Middle frontal gyrus (tissue), 1 donor: Measurements from ENCODE around the gene SLIT3.

Source experiments
- DNase-seq: peaks from one replicate; pipeline ENCODE4 v3.0.0-alpha.2; 2015; ENCODE audit warnings: low spot score; ENCODE audit errors: extremely low spot score

The SLIT3 gene

DNA sequence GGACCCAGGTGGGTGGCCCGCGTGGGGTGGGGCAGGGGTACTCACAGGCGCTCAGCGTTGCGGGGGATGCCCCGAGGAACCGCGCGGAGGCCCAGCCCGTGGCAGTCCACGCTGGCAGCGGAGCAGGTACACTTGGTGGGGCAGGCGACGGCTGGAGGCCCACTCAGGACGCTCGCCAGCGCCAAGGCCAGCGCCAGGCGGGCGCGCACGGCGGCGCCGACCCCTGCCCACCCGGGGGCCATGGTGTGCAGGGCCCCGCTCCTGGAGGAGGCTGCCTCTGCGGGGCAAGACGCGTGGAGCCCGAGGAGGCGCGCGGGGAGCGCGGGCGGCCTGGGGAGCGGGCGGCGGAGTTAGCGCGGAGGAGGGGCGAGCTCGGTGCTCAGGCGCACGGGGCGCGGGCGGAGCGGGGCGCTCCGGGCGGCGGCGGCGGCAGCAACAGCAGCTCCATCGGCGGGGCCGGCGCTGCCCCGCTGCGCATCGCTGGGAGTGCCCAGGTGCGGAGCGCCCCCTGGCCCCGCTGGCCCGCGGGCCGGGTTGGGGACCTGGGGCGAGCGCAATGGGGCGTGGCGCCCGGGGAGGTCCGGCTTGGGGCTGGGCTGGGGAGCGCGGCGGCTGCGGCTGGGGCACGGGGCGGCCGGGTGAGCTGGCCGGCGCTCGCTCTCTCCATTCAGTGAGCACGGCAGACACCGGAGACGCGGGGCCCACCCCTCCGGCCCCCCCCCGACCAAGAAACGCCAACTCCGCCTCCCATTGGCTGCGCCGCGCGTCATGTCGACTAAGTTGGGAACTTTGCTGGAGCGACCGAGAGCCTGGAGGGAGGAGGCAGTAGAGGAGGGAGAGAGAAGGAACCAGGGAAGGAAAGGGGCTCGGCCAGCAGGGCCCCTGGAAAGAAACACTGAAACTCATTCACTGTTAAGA is at the start of gene SLIT3:
Gene SLIT3 (minus strand): TSS at position 672 of the 918 bp plus-strand sequence. CDS start 430 bp downstream, at position 242.
- DNase-seq, result no peak

DNA sequence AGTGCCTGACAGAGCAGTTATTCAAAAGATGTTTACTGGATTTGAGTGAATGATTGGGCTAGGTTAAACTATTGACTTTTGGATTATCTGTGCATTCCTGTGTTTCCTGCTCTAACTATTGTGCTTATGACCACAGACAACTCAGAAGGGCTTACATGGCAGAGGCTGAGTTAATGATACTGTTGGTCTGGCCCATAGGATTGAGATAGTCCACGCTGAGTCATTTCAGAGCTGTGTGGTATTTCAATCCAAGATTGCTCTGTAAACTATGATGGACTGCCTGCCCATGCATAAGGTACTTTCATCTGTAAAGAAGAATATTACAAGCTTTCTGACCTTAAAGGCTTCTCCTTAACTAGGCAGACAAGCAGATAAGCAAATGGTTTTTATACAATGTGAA is 49.1 kb upstream of the SLIT3 start:
- DNase-seq, result no peak

DNA sequence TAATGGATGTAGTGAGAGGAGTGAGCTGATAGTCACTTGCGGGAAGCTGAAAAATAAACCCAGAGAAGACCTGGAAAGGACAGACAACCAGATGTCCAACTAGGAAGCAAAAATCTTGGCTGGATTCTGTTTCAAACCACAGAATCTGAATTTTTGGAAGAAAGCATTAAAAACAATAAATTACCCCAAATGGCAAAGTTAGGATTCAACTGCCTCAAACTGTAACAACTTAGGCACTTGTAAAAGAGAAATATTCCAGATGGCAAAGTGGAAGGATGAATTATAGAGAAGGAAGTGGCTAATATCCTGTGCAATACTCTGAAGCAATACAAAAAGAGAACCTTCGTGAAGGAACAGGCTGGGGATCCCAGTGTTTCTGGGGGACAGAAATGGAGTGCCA is 46.8 kb upstream of the SLIT3 start:
- no peak for DNase-seq

DNA sequence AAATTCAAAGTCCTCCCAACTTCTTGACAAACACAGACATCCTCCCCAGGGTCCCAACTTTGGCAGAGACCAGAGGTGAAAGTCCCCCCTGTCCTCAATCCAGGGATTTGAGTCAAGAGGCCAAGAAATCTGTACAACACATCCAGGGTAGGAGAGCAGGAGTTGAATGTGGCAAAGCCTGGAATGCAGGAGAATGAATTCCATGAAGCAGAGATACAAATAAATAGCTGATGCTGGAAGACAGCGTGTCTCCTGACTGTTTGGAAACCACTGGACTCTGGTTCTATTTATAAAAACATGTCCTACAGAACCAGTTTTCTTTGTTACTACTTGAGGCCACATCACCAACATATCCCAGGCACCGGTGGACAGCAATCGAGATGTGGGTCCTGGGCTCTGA is 43.7 kb upstream of the SLIT3 start:
- DNase-seq, result no peak

DNA sequence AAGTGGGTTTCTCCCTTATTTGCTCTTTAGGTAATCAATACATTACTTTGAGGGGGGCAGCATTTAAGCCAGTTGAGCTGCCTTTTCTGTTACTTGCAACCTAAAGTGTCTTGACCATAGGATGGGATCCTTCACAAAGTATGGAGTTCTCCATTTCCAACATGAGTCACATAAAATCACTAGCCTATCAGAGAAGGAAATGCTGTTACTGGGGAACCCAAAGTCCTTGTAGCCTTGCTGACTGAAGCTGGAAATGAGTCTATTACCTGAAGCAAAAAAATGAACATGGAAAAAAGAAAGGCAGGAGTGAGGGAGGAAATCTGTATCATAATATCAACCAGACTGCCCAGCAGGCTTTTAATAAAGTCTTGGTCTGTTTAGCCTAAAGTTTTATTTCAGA is 42.8 kb upstream of the SLIT3 start:
- DNase-seq, result no peak

DNA sequence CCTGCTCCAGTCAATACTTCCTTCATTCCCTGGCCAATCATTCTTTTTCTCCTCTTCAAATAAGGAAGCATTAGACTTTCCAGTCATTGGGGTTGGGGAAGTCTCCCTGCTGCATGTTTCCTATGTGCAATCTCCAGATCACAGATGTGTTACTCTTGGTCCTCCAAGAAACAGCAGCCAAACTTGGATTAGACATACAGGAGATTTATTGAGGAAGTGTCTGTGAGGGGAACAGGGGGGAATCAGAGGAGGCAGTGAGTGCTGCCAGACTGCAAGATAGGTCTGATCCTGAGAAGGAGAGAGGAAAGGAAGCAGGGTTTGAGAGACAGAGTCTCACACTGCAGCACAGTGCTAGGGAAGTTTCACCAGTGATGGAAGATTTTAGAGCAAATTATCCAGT is 40.6 kb upstream of the SLIT3 start:
- DNase-seq, result no peak

DNA sequence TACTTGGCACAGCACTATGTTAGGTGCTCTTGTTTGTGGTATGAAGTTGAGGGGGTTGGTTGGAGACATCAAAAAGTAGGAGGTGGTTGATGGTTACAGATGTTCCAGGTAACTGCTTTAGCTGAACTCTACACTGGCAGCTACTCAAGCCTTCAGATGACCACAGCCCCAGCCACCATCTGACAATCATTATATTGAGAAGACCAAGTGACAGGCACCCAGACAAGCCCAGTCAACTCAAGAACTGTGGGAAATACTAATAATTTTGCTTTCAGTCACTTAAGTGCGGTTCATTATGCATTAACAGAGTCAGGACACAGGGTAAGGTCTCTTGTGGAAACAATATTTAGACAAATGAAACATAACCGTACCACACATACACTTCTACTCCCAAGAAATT is 38.9 kb upstream of the SLIT3 start:
- no peak for DNase-seq

DNA sequence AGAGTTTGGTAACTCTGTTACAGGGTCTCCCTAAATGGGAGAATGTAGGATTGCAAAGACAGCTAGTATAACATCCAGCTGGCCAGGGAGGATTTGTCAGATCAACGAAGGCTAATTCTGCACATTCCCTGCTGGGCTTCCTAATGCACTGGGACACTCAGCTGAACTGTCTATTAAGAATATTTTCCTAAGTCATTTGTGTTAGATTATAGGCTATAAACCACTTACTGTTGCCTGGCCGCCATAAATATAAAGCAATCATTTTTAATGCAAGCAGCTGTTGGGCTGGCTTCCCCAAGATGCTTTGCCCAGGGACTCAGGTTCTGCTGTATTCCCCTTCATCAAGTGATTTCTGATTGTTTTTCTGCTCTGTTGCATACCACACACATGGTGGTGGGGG is 35.3 kb upstream of the SLIT3 start:
- no peak for DNase-seq

DNA sequence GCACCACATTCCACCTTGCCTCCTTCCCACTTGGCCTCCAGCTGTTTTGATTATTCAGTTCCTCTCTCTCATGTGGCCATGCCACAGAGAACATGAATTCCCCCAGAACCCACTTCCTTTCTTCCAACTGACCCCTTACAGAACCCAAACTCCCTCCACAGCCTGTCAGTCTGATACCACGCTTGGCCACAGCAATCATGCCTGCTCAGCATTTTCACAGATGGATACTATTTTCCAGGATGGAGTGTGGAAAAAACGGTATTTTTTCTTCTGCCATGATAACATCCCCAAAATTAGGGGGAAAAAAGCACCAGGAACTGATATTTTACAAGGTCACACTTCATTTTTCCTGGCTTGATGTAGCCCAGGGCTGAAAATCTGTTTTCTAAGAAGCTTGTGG is 34.9 kb upstream of the SLIT3 start:
- no peak for DNase-seq

DNA sequence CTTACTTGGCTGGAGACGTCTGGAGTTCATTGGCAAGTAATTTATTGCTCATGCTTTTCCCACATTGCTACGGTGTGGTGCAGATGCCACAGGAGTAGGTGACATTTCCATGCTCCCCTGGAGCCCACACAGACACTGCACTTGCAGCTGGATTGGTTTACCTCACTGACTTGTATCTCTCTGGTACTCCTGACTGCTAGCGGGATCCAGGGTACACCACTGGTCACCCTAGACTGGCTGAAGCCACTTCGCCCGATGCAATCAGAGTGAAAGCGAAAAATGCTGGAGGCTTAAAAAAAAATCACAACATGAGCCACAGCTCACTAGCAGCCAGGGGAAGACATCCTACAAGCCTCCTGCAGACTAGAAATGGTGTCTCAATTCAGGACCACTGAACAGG is 32.6 kb upstream of the SLIT3 start:
- DNase-seq, result no peak

DNA sequence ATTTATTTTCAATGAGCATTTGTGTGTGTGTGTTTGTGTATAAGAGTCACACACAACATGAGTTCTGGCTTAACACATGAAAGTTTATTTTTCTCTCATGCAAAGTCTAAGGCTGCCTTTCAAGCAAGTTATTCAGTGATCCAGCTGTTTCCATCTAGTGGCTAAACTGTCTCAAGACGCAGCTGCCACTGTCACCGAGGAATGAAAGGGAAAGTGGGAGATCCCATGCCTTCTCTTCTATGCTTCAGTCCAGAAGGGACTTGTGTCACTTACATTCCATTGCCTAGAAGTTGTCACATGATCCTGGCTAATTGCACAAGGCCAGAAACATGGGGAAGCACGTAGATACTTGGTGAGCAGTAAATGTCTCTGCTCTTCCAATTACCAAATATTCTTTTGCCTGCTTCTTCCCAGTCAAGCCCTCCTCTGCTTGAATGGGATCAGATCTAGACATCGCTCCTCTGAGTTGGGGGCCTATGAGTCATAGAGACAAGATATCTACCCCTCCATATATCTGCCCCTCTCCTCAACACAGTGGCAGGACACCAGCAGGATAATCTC is 30.4 kb upstream of the SLIT3 start:
- DNase-seq, result no peak

DNA sequence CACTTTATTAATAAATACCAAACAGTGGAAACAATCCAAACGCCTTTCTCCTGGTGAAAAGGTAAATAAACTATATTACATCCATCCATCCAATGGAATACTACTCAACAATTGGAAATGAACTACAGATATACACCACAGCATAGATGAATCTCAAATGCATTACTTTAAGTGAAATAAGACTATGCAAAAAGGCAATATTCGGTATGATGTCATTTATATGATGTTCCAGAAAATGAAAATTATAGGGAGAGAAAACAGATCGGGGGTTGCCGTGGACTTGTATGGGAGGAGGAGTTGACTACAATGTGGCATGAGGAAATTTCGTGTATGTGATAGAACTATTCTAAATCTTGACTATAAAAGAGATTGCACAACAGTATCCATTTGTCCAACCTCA is 27.5 kb upstream of the SLIT3 start:
- DNase-seq, result no peak

DNA sequence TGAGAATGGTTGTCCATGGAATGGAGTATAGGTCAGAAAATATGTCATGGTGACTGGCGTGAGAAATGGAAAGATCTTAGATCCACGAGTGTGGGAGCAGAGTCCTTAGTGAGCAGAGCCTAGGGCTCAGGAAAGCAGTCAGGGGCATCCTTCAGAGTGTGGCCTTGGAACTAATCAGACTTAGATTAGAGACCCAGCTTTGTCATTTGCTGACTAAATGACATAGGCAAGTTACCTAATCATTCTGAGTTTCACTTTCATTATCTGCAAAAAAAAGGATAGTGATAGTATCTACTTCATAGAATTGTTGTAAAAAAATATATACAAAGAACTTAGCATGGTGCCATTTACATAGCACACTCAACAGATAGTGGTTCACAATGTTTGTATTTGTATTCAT is 24.3 kb upstream of the SLIT3 start:
- no peak for DNase-seq

DNA sequence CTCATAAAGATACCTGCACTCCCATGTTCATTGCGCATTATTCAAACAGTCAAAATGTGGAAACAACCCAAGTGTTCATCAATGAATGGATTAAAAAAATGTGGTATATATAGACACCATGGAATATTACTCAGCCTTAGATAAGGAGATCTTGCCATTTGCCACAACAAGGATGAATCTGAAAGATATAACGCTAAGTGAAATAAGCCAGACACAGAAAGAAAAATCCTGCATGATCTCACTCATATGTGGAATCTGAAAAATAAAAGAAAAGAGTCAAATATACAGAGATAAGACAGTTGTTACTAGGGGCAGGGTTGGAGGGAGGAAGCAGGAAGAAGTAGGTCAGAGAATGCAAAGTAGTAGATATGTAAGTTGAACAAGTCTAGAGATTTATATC is 17.6 kb upstream of the SLIT3 start:
- no peak for DNase-seq

DNA sequence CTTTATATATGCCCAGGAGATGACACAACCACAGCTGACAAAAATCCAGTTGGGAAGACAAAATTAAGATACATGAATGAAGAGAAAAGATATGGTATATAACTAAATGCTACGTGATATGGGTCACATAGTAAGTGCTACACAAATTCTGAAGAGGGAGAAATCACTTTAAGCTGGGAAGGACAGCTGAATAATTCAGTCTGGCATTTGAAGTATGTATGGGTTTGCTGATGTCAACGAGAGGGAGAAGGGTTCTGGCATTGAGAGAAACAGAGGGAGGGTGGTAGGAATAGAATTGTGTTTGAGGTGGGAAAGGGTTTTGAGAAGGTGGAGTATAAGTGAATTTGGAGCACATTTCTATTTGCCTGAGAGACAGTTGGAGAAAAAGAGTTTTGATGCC is 6.7 kb upstream of the SLIT3 start:
- DNase-seq, result no peak

DNA sequence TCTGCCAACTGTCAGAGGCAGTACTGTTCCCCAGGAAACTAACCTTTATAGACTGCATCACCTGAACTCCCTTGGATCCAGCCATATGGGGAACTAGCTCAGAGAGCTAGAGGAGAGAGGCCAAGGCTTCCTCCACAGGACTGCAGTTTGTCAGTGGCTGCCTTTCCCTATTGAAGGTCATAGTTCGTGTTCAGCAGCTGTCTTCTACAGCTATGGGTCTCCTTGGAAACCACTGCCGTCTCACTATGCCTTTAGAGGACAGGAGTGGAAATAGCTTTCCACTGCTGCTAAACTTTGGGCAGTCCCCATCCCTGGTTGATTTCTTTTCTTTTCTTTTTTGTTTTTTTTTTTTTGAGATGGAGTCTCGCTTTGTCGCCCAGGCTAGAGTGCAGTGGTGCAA is 4.4 kb upstream of the SLIT3 start:
- DNase-seq, result no peak

DNA sequence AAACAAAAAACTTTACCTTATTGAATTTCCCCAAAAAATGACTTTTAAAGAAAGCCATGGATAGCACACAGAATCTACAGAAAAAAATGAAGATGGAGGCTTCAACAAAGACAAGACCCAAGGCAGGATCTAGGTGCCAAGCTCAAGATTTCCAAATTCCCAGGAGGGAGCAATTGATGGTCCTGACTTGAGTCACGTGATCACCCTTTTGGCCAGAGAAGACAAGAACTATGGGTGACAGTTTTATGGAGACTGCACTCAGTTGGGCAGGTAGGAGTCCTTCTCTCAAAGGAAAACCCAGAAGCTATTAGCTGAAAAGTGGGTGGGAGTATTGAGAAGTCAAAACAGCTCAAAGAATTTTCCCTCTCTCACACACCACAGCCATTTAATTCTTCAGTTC is 3.2 kb upstream of the SLIT3 start:
- DNase-seq, result no peak

DNA sequence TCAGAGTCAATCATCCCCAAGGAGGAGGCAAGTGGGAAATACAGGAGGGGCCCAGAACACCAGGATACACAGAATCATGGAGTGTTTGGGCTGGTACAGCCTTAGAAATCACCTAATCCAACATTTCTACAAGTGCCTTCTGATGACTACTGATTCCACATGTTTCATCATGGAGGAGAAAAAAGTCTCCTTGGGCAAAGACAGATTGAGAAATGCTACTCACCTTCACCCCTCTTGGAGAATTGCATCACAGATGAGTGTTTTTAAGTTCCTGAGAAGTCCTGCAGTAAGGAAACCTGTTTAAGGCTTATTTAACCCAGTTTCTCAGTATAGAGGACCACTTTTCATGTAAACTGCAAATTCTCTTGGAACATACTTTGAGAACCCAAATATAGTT is 2.2 kb upstream of the SLIT3 start:
- DNase-seq, result no peak

DNA sequence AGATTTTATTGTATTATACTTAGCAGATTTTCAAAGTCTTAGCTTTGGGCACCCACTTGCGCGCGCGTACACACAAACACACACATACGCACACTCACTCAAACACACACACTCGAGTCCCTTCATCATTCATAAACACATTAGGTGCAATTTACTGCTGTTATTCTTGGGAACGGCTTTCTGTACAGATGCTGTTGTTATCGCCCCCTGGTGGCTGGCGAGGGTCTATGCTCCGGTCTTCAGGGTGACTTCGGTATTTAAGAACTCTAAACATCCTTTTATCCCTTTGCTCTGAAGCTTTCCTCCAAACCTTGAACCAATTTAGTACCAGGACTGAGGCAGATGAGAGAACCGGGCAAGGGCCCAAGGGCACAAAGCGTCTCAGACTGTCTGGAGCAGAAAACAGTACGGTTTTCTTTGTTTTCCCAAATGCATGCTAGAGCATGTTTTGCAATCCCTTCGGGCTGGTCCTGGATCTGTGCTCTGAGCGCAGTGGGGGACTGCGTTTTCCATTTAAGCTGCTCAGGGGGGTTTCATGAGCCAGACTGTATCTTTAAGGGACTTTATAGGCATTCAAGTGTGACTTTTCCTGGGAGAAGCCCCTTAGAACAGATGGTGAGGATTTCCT is 1.7 kb upstream of the SLIT3 start:
- DNase-seq, result peak; percentile 68

DNA sequence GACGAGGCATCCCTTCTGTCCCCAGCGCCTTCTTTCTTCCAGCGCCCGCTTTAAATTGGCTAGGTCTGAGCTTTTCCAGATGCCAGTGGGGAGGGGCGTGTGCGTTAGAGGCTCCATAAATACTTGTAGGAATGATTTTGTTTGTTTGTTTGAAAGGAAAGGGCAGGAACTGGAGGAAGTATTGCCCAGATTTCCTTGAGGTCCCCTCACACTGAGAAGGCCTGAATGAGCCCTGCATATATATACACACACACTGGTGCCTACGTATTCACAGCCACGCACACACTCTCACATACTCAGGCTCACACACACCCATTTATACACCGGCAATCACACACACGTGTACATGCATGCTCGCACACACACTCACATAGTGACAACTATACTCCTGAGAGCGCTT is 1.0 kb upstream of the SLIT3 start:
- no peak for DNase-seq

DNA sequence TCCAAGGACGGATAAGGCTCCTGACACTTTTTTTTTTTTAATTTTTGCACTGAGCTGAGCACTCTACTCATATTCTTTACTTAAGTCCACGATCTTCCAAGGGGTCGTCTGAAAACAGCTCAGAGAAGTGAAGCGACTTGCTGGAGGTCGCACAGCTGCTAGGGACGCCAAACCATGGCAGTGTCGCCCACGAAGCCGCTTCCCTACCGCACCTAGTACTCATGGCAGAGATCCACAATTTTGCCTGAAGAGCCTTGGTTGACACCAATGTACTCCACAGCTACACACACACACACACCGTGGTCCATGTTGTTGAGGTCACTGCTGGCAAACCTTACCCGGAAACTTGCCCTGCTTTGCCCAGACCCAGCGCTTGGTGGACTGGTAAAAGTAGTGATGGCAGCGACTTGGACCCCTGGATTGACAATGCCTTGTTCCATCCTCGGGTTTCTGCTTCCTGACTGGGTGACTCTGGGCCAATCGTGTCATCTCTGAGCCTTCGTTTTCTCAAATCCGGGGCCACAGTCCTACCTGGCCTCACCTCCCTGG is 521 bp upstream of the SLIT3 start:
- no peak for DNase-seq

DNA sequence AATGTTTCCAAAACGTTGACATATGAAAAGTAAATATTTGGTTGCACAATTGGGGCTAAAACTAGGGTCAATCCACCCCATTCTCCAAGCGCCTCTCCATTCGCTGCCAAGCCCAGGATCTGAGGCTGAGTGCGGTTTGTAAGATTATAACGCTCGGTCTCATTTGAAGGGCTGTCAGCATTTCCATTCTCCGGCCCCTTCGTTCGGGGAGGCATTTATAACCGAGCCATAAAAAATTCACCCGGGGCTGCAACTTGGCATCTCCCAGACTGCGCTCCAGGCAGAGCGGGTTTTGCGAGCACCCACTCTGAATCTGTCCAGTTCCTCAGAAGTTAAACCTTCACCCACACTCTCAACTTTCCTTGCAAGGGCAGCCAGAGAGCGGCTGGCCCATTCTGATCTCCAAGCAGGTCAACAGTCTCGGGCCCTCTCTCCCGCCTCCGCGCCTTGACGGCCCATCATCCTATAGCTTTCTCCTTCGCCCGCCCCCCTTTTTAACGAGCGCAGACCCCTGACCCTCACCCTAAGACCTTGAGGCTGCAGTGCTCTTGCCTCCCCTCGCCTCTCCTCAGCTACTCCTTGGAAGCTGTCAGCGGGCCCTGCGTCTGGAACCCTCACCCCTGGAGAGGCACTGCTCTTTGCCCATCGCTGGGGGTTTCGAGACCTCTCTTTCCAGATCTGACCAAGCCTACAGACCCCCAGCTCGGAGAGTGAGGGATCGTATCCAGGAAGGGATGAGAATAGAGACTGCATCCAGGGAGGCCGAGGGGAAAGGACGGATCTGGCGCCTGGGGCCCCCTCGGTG is 1.1 kb downstream of the SLIT3 start:
- DNase-seq, result no peak
